HG03139 (cell line): ENCODE measurements around the gene ZNRF2.
"Not testable (repeated sequence)": the region's sequence is repeated elsewhere in the genome, so short reads cannot be mapped to it uniquely, and the experiment has no call there.

Experiments used
- ATAC-seq: cut with Tn5 transposase; IDR thresholded peaks from one replicate; pipeline ENCODE4 v1.9.1; 2021; ENCODE audit not compliant: unreplicated experiment

Gene ZNRF2

DNA sequence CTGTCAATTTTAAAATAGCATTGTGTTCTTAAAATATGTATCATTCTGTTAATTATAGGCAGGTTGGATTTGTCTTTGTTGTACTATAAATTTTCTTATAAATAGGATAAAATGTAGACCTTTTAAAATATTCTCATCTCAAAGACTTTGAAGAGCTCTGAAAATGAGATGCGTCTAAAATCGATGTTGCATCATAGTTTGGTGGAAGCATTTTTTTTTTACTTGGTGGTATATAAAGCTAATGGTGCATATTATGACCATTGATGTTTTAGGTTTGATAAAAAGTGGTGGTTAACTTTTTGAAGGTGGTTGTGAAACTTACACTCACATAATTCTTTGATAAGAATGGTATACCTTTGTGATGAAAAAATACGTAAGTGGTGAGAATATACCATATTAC, 69.1 kb downstream of the ZNRF2 start:
- no peak for ATAC-seq

DNA sequence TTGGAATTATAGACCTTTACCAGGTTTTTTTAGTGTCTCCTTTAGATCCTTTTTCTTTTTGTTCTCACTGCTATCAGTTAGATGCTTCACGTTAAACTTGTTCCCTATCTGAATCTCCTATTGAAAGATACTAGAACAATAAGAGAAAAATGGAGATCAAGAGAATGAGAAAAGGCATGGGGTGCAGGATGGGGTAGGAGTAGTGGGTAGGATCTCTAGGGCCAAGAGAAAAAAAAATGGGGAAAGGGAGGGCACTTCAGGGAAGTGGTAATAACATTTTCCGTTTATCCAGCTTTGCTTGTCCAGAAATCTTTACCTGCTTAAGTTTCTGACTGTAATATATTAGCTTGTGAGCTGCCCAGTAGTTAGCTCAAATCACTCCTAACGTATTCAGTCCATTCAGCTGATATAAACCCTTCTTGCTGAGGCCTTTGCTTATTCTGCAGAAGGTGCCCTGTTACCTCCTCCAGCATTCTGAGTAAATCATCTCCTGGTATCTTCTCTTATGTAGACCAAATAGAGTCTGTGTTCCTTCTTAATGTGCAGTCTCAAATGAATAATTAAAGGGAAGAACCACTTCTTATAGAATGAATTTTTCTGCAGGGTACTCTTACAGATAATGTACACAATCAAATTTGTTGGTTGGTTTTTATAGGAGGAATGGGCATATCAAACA, 69.7 kb downstream of the ZNRF2 start:
- ATAC-seq: no peak

DNA sequence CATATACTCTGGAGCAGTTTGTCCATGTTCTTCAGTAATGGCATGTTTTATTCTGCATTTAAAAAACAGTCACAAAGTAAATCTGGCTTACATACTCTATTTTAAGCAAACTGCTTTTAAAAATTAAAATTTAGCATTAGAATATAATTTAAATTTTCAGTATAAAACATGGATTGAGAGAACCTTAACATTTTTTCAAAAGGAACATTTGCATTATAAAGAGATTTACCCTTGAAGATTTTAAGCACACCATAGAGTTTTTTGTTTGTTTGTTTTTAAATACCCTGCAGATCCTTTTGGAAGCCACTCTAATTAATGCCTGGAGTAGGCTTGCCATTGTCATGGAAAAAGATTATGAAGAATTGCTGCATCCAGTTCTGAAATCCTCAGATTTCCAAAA, 70.4 kb downstream of the ZNRF2 start:
- no peak for ATAC-seq

DNA sequence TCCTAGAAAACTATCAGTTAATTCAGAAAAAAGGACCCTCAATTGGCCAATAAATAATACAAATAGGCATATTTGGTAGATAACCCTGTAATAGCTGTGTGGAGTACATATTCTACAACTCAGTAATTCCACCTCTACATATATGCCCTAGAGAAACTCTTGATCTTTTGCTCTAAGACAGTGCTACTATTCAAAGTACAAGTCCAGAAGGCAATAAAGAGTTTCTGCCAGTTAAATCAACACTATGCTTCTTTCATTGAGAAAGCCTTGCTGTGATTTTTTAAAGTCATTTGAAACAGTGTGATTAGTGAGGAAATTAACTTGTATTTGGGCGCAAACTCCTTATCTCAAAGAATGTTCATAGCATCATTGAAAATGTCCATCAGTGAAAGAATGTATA, 75.6 kb downstream of the ZNRF2 start:
- ATAC-seq: no peak

DNA sequence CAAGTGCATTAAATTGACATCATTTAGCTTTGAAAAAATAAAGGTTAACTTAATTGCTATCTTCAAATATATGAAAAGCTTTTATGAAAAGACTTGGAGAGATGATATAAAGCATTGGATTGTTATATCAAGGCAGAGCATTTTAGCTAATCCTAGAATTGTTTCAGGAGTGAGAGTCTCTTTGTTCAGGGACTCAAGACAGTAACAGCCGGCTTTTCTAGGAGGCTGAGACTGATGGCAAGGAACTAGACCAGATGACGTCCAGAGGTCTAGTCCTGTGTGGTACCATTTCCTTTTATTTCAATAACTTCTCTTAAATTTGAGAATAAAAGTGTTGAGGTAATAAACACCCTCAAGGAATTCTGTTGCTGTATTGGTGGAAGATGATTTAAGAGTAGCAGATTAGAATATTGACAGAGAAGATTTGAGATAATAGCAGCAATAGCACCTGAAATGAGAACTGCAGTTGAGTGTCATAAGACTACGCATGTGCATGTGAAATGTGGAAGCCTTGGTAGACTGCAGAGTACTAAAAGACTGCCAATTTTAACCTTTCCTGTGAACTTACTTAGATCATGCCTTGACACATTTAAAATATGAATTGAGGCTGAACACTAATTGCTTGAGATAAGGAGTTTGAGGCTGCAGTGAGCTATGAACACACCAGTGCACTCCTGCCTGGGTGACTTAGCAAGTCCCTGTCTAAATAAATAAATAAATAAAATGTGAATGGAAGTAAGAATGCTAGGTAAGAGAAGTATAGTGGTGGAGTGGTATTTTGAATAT, 79.6 kb downstream of the ZNRF2 start:
- no peak for ATAC-seq

DNA sequence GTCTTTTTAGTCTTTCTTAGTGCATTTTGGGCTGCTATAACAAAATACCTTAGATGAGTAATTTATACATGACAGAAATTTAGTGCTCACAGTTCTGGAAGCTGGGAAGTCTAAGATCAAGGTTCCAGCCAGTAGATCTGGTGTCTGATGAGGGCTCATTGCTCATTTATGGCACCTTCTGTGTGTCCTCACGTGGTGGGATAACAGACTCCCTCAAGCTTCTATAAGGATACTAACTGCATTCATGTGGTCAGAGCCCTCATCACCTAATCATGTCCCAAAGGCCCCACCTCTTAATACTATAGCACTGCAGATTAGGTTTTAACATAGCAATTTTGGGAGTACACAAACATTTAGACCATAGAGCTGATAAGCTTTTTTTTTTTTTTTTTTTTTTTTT, 80.4 kb downstream of the ZNRF2 start:
- ATAC-seq: no peak

DNA sequence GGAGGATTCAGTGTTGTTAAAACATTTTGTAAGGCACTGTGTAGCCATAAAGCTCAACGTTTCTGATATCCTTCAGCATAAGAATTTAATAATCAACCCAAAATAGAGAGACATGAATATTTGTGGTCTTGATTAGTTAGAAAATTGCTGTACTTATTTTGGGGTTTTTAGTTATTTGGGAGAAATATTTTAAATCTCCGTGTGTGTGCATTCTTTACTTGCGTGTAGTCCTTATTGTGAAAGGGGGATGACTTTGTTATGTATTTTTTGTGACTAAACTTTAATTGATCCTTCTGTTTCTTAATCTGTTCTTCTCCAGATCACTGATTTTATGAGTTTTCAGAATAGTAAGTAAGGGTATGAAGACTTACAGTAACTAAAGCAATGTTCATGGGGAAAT, 81.2 kb downstream of the ZNRF2 start:
- ATAC-seq: no peak

DNA sequence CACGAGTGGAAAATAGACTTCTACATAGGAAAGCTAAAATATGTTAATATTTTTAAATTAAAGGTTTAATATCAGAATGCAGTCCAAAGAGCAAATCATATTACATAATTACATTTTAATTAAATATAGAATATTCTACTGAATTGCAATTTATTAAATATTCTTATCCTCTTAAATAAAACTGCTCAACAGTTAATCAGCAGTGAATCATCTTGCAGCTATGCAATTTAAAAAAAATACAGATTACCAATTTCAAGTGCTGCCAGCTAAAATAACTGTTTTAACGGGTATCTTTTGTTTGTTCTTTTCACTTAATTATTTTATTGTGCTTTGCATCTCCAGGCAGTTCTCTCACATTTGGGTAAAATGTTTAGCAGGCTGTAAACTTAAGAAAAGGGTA, 82.2 kb downstream of the ZNRF2 start:
- no peak for ATAC-seq

DNA sequence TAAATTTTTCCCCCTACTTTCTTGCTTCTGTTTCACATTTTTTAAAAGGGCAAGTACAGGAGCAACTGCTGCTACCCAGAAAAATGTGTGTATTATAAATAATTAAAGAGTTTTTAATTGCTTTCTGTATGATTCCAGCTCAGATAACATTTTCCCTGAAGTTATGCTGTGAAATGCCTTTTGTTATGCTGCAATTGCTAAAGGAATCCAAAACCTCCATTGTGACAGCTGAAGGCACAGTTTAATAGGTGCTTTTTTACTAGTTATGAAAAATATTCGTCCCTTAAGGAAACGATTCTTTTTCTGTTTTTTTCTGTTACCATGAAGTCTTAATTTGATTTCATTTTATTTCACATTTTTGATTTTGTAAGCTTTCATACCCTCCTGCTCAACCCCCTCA, 83.2 kb downstream of the ZNRF2 start:
- no peak for ATAC-seq

DNA sequence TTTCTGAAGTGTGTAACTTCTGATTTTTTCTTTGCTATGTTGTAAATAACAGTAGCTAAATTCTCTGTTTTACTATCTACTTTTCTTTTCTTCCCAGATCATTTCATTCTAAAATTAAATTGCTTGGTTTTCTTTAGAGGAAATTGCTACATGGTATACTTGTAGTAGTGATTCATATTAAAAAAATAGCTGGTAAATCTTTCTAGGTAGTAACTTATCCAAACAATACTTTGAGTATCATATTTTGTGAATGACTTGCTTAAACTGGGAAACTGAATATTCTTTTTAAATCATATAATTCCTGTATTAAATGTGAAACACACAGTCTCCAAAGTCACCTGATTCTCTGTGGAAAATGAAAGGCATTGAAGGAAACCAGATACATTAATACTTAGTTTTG, 85.5 kb downstream of the ZNRF2 start:
- no peak for ATAC-seq

DNA sequence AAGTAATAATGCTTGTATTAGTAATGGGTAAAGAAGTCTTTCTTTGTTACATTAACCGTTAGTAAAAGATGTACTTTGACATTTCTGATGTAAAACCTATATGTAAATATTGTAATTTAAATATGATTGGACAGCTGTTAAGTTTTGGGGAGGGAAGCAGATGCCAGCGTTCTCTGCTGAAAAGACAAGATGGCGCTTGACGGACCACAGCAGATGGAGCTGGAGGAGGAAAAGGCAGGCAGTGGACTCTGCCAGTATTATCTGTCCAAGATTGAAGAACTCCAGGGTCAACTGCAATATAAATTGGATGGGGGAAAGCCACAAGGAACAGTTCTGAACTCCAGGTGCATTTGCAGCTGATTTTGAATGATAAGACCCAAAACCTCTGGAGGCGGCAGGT, 86.9 kb downstream of the ZNRF2 start:
- ATAC-seq: no peak

DNA sequence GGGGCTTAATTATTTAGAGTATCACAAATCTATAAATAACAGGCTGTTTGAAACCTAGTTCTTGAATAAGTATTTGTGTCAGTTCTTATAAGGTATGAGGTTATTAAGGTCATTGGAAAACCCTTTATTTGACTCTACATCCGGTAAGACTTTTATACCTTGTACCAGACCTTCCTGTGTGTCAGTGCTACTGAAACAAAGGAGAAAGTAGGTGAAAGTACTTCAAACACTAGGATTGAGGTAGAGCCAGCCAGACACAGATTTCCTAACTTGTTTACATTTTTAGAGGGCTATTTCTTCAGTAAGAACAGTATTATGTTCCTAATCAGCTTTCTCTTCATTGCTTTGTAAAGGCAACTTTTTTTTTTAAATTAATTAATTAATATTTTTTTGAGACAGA, 93.9 kb downstream of the ZNRF2 start:
- ATAC-seq: no peak

DNA sequence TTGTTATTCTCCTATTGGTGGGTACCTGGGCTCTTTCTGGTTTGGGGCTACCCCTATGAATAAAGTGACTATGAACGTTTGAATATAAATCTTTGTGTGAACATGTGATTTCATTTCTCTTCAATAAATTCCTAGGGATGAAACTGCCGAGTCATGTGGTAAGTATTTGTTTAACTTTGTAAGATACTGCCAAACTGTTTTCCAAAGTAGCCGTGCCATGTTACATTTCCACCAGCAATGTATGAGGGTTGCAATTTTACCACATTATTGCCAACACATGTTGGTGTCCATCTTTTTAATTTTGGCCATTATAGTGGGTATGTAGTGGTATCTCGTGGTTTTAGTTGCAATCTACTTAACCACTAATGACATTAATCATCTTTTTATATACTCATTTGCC, 94.7 kb downstream of the ZNRF2 start:
- no peak for ATAC-seq

DNA sequence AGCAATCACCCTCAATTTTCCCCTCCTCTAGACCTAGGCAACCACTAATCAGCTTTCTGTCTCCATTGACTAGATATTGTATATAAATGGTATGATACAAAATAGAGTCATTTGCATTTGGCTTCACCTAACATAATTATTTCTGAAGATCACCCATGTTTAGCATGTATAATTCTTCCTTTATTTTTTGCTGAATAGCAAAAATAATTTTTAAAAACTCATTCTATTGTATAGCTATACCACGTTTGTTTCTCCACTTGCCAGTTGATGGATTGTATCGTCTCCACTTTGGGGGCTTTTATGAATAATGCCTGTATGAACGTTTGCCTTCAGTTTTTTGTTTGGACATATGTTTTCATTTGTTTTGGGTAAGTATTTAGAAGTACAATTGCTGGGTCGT, 95.3 kb downstream of the ZNRF2 start:
- ATAC-seq: no peak

DNA sequence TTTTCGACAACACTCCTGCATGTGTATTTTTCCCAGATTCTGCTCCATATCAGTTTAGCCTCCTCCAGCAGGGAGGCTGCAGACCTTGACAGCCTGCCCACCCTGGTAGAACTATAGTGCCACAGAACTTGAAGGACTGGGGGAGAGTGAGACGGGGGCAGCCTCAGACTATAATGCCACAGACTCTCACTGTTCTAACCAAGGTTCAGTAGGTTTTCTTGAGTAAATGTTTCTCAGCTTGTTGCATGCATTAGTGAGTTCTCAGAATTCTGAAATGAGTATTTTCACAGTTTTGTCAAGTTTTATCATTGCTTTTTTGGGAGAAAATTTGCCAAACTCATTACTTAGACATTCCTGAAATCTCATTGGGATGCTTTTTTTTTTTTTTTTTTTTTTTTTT, 95.9 kb downstream of the ZNRF2 start:
- no peak for ATAC-seq

DNA sequence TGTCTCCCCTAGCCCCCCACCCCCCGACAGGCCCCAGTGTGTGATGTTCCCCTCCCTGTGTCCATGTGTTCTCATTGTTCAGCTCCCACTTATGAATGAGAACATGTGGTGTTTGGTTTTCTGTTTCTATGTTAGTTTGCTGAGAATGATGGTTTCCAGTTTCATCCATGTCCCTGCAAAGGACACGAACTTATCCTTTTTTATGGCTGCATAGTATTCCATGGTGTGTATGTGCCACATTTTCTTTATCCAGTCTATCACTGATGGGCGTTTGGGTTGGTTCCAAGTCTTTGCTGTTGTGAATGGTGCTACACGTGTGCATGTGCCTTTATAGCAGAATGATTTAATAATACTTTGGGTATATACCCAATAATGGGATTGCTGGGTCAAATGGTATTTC, 96.4 kb downstream of the ZNRF2 start:
- ATAC-seq: not testable (repeated sequence)

DNA sequence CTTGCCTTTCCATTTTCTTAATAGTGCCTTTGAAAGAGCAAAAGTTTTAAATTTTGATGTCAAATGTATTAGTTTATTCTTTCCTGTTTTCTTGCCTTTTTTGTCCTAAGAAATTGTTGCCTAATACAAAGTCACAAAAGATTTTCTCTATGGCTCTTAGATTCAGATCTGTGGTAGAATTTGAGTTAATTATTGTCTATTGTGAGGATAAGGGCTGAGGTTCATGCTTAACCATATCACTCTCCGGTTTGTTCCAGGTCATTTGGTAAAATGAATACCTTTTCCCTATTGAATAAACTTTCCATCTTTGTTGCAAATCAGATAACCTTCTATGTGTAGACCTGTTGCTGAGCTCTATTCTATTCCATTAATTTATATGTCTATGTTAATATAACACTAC, 98.2 kb downstream of the ZNRF2 start:
- no peak for ATAC-seq

DNA sequence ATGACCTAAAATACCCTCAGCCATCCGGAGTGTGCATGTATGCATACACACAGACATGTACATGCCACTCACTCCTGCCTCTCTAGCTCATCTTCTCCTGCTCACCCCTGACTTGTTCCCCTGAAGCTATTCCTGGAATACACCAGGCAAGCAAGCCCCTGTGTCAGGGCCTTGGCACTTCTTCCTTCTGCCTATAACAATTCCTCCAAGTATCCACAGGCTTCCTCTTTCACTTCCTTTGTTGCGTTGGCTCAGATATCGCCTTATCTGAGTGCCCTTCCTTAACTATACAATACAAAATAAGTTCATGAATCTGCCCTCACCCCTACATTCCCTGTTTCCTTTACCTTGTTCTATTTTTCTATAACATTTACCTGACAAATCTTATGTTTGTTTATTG, 105.4 kb downstream of the ZNRF2 start:
- no peak for ATAC-seq

DNA sequence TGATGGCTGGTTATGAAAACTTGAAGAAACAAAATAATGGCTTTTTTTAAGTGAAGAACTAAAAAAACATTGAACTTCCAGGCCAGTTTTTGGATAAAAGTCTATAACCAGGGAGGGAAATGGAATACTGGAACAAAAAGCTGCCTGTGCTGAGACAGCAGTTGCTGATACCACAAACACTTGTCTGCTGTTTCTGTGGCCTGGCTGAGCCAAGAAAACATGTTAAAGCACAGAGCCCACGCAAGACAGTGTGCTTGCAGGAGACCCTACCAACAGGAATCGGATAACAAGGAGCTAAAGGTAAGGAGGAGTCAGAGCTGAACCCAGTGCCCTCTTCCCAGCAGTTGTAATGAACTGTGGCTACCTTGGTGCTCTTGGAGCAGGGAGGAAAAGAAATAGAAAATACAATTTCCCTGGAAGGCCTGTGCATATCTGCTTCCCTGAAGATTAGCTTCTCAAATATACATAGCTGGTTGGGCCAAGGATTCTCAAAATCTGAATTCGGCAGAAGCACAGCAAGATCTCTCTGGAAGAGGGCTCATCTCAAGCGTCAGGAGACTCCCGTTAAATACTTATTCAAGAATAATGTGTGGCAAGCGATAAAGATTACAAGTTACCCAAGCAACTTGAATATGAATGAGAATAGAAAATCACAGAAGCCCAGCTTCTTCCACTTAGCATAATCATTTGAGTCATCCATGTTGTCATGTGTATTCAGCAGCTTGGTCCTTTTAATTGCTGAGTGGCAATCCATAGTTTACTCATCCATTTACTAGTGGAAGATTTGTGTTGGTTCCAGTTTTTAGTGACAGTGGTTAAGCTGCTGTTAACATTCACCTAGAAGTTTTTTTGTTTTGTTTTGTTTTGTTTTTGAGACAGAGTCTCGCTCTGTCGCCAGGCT, 106.6 kb downstream of the ZNRF2 start:
- no peak for ATAC-seq

DNA sequence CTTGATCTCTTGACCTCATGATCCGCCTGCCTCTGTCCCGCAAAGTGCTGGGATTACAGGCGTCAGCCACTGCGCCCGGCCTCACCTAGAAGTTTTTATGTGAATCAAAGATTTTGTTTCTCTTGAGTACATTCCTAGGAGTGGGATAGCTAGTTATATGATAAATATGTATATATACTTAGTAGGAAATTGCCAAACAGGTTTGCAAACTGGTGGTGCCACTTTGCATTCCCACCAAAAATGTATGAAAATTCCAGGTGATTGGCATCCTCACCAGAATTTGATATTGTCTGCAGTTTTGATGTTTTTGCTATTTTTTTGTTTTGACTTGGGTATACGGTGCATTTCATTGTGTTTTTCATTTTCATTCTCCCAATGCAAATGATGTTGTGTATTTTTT, 107.4 kb downstream of the ZNRF2 start:
- no peak for ATAC-seq

DNA sequence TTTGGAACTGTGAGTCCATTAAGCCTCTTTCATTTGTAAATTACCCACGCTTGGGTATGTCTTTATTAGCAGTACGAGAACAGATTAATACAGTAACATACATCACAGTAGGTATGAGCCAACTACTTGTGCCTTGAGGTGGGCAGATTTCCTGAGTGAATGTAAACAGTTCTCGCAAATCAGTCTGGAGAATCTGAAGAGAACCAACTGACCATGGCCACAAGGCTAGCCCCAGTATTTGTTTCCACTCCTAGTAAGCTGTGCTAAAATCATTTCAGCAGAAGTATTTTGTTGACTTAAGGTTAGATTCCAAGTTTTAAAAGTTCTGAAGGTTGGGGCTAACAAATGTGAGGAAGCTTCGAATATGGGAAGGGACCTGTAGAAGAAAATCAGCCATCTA, 111.3 kb downstream of the ZNRF2 start:
- no peak for ATAC-seq

DNA sequence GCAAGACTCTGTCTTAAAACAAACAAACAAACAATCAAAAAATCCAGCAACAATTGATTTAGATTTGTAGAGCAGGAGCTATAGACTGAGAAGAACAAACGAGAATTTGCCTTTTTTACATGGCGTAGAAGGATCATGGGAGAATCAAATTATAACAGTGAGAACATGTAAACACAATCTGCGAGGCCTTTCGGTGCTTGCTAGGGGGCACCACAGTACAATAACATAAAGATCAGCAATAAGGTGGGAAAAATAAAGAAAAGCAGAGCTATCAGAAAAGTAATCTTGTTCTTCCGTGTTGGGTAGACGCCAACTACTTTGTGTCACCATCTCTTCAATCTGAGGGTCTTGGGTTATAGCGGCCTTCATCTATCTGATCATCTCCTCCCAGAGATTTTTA, 112.0 kb downstream of the ZNRF2 start:
- no peak for ATAC-seq
